ENCODE results near the gene PPIH. TPM values are rescaled to one million over a fixed set of nuclear protein-coding genes. Genes with fewer than 3 reads are reported as not detected.
"Not testable (repeated sequence)": the region's sequence is repeated elsewhere in the genome, so short reads cannot be mapped to it uniquely, and the experiment has no call there.

PPIH gene
- total RNA-seq, 2 donors from 2014 or later: 74.2 to 89.9 TPM

GRCh38 chr1:42689912-42690311 lies 31.7 kb downstream of the PPIH start:
- ATAC-seq (replicated peaks in 1 of 2) (no peak), DNase-seq (no peak)
- peak overlapping the region; percentile 33 to 54 for H3K4me3 Mint-ChIP-seq
- H3K4me1 Mint-ChIP-seq (ENCODE audit: low read depth): peaks cover 95% of the 10 kb centered on the region
- peak overlapping the region; percentile 75 for H3K27ac Mint-ChIP-seq
- H3K27me3 Mint-ChIP-seq (ENCODE audit: low read depth): no peaks in the 10 kb centered on the region
- peaks cover 5 to 17% of the 10 kb centered on the region in 2 donors for H3K36me3 Mint-ChIP-seq (ENCODE audit: insufficient read depth in 2 of 2)
- H3K9me3 Mint-ChIP-seq: no peaks in the 10 kb centered on the region

- H3K27me3 Mint-ChIP-seq (ENCODE audit: low read depth): no peaks in the 10 kb centered on the region
- no peaks in the 10 kb centered on the region for H3K9me3 Mint-ChIP-seq
- DNase-seq: peak in 1 of 2 donors; percentile 13
- peaks cover 5 to 21% of the 10 kb centered on the region in 2 donors for H3K36me3 Mint-ChIP-seq (ENCODE audit: insufficient read depth in 2 of 2)
- ATAC-seq (replicated peaks in 1 of 2): peak; percentile 59 to 71
- peak overlapping the region; percentile 32 to 66 for H3K4me3 Mint-ChIP-seq
- peak overlapping the region; percentile 75 for H3K27ac Mint-ChIP-seq
- H3K4me1 Mint-ChIP-seq (ENCODE audit: low read depth): peaks cover 91% of the 10 kb centered on the region
Observed at GRCh38 chr1:42690477-42691156, 32.4 kb downstream of the PPIH start.

GRCh38 chr1:42691157-42691498 lies 32.9 kb downstream of the PPIH start:
- peak in 1 of 2 donors; percentile 37 for ATAC-seq (replicated peaks in 1 of 2)
- Mint-ChIP-seq H3K4me1 (ENCODE audit: low read depth) (peaks cover 86% of the 10 kb centered on the region), H3K9me3 (no peaks in the 10 kb centered on the region), H3K27ac (peak overlapping the region; percentile 50), H3K36me3 (ENCODE audit: insufficient read depth in 2 of 2) (peaks cover 7 to 26% of the 10 kb centered on the region in 2 donors), H3K4me3 (peak overlapping the region; percentile 32 to 66), H3K27me3 (ENCODE audit: low read depth) (no peaks in the 10 kb centered on the region)
- no peak for DNase-seq

GRCh38 chr1:42692461-42692860 lies 34.2 kb downstream of the PPIH start:
- H3K36me3 Mint-ChIP-seq (ENCODE audit: insufficient read depth in 2 of 2): peaks cover 11 to 33% of the 10 kb centered on the region in 2 donors
- peaks cover 73% of the 10 kb centered on the region for H3K4me1 Mint-ChIP-seq (ENCODE audit: low read depth)
- ATAC-seq (replicated peaks in 1 of 2): no peak
- no peaks in the 10 kb centered on the region for H3K9me3 Mint-ChIP-seq
- H3K27me3 Mint-ChIP-seq (ENCODE audit: low read depth): no peaks in the 10 kb centered on the region
- H3K4me3 Mint-ChIP-seq: peak overlapping the region in 1 of 2 donors; percentile 3
- no peak for DNase-seq
- peak overlapping the region; percentile 67 for H3K27ac Mint-ChIP-seq

GRCh38 chr1:42692911-42693310 lies 34.7 kb downstream of the PPIH start:
- Mint-ChIP-seq H3K4me1 (ENCODE audit: low read depth) (peaks cover 68% of the 10 kb centered on the region), H3K9me3 (no peaks in the 10 kb centered on the region), H3K36me3 (ENCODE audit: insufficient read depth in 2 of 2) (peaks cover 11 to 34% of the 10 kb centered on the region in 2 donors), H3K27me3 (ENCODE audit: low read depth) (no peaks in the 10 kb centered on the region), H3K27ac (peak overlapping the region; percentile 67), H3K4me3 (peak overlapping the region in 1 of 2 donors; percentile 3)
- DNase-seq (no peak), ATAC-seq (replicated peaks in 1 of 2) (no peak)

- no peak overlapping the region for H3K4me3 Mint-ChIP-seq
- DNase-seq (no peak), ATAC-seq (replicated peaks in 1 of 2) (no peak)
- H3K27ac Mint-ChIP-seq: peak overlapping the region; percentile 75
- H3K27me3 Mint-ChIP-seq (ENCODE audit: low read depth): no peaks in the 10 kb centered on the region
- peaks cover 20% of the 10 kb centered on the region for H3K4me1 Mint-ChIP-seq (ENCODE audit: low read depth)
- peaks cover 22 to 63% of the 10 kb centered on the region in 2 donors for H3K36me3 Mint-ChIP-seq (ENCODE audit: insufficient read depth in 2 of 2)
- H3K9me3 Mint-ChIP-seq: no peaks in the 10 kb centered on the region
Observed at GRCh38 chr1:42698081-42698813, 40.0 kb downstream of the PPIH start.

GRCh38 chr1:42700006-42700405 lies 41.8 kb downstream of the PPIH start:
- no peaks in the 10 kb centered on the region for H3K9me3 Mint-ChIP-seq
- ATAC-seq (replicated peaks in 1 of 2) (no peak), DNase-seq (no peak)
- peaks cover 26 to 73% of the 10 kb centered on the region in 2 donors for H3K36me3 Mint-ChIP-seq (ENCODE audit: insufficient read depth in 2 of 2)
- no peaks in the 10 kb centered on the region for H3K27me3 Mint-ChIP-seq (ENCODE audit: low read depth)
- no peak overlapping the region for H3K4me3 Mint-ChIP-seq
- H3K27ac Mint-ChIP-seq: peak overlapping the region; percentile 7
- H3K4me1 Mint-ChIP-seq (ENCODE audit: low read depth): peaks cover 8% of the 10 kb centered on the region

GRCh38 chr1:42703888-42704464 lies 45.8 kb downstream of the PPIH start:
- Mint-ChIP-seq H3K4me1 (ENCODE audit: low read depth) (peaks cover under 1% of the 10 kb centered on the region), H3K9me3 (peaks cover 0 to 2% of the 10 kb centered on the region in 2 donors), H3K27me3 (ENCODE audit: low read depth) (no peaks in the 10 kb centered on the region), H3K27ac (peak overlapping the region; percentile 34), H3K4me3 (no peak overlapping the region), H3K36me3 (ENCODE audit: insufficient read depth in 2 of 2) (peaks cover 26 to 67% of the 10 kb centered on the region in 2 donors)
- ATAC-seq (replicated peaks in 1 of 2): no peak
- no peak for DNase-seq

GRCh38 chr1:42712808-42713207 lies 54.6 kb downstream of the PPIH start:
- H3K36me3 Mint-ChIP-seq (ENCODE audit: insufficient read depth in 2 of 2): peaks cover 23 to 62% of the 10 kb centered on the region in 2 donors
- not testable (repeated sequence) for ATAC-seq (replicated peaks in 1 of 2); H3K27me3 Mint-ChIP-seq (ENCODE audit: low read depth); H3K27ac Mint-ChIP-seq; H3K9me3 Mint-ChIP-seq; DNase-seq; H3K4me3 Mint-ChIP-seq; H3K4me1 Mint-ChIP-seq (ENCODE audit: low read depth)

GRCh38 chr1:42713293-42713692 lies 55.1 kb downstream of the PPIH start:
- DNase-seq (no peak), ATAC-seq (replicated peaks in 1 of 2) (no peak)
- Mint-ChIP-seq H3K27me3 (ENCODE audit: low read depth) (no peaks in the 10 kb centered on the region), H3K4me3 (no peak overlapping the region), H3K36me3 (ENCODE audit: insufficient read depth in 2 of 2) (peaks cover 21 to 58% of the 10 kb centered on the region in 2 donors), H3K4me1 (ENCODE audit: low read depth) (no peaks in the 10 kb centered on the region), H3K27ac (peak overlapping the region; percentile 83), H3K9me3 (peaks cover 5 to 6% of the 10 kb centered on the region in 2 donors)

GRCh38 chr1:42714441-42714840 lies 56.2 kb downstream of the PPIH start:
- DNase-seq; H3K4me1 Mint-ChIP-seq (ENCODE audit: low read depth); ATAC-seq (replicated peaks in 1 of 2); H3K9me3 Mint-ChIP-seq; H3K4me3 Mint-ChIP-seq; H3K27ac Mint-ChIP-seq; H3K27me3 Mint-ChIP-seq (ENCODE audit: low read depth): not testable (repeated sequence)
- peaks cover 21 to 58% of the 10 kb centered on the region in 2 donors for H3K36me3 Mint-ChIP-seq (ENCODE audit: insufficient read depth in 2 of 2)

- H3K4me3 Mint-ChIP-seq: no peak overlapping the region
- DNase-seq (no peak), ATAC-seq (replicated peaks in 1 of 2) (no peak)
- no peaks in the 10 kb centered on the region for H3K4me1 Mint-ChIP-seq (ENCODE audit: low read depth)
- H3K9me3 Mint-ChIP-seq: no peaks in the 10 kb centered on the region
- no peak overlapping the region for H3K27ac Mint-ChIP-seq
- no peaks in the 10 kb centered on the region for H3K27me3 Mint-ChIP-seq (ENCODE audit: low read depth)
- peaks cover 3 to 16% of the 10 kb centered on the region in 2 donors for H3K36me3 Mint-ChIP-seq (ENCODE audit: insufficient read depth in 2 of 2)
Observed at GRCh38 chr1:42720868-42721267, 62.6 kb downstream of the PPIH start.

- peaks cover 0 to 9% of the 10 kb centered on the region in 2 donors for H3K36me3 Mint-ChIP-seq (ENCODE audit: insufficient read depth in 2 of 2)
- H3K9me3 Mint-ChIP-seq: no peaks in the 10 kb centered on the region
- H3K27ac Mint-ChIP-seq: no peak overlapping the region
- no peak for DNase-seq
- no peaks in the 10 kb centered on the region for H3K27me3 Mint-ChIP-seq (ENCODE audit: low read depth)
- H3K4me1 Mint-ChIP-seq (ENCODE audit: low read depth): no peaks in the 10 kb centered on the region
- H3K4me3 Mint-ChIP-seq: no peak overlapping the region
- ATAC-seq (replicated peaks in 1 of 2): no peak
Observed at GRCh38 chr1:42721926-42722325, 63.7 kb downstream of the PPIH start.

All from activated T-cell treated with anti-CD3 and anti-CD28 coated beads, Interleukin-2, amount 50 U/mL, for 72 hours (primary cell).